Kidney glomerular epithelial cell (primary cell): ENCODE measurements around the gene HDAC4.

Source experiments
- DNase-seq: peaks from one replicate; lab custom pipeline; 2025; lab: John Stamatoyannopoulos, UW

Gene HDAC4

DNA sequence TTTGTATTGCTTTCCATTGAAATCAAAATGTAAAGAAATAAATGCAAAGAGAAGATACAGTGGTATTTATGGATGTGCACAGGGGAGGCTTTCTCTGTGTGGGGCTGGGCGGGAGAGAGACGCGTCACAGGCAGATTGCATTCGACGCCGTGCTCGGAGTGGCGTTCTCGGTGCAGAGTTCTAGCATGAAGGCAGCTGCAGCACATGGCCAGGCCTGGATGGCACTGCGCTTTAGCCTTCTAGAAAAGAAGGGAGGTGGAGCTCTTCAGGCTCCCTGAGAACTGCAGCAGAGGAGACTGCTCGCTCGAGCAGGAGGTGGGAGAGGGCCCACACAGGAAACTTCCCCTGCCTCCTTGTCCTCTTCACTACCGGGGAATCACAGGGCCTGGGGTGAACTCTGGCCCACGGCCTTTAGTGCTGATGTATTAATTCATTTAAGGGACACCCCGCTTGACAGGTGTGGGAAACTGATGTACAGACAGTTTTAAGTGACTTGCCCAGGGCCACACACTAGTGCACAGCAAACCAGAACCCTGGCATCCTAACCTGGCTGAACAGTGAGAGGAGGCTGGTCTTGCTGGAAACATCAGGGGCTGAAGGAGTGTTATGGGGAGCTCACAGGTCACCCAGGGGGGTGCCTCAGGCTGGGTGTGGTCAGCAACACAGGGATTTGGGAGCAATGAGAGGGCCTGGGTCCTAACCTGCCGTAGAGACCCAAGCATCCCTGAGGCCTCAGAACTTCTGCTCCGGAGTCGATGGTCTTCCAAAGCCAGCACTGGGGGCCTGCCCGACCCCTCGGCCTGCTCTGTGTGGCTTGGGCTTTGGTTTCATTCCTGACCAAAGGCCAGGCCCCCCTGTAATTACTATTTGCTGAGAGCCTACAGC lies 199.9 kb downstream of the HDAC4 start:
- DNase-seq: no peak

DNA sequence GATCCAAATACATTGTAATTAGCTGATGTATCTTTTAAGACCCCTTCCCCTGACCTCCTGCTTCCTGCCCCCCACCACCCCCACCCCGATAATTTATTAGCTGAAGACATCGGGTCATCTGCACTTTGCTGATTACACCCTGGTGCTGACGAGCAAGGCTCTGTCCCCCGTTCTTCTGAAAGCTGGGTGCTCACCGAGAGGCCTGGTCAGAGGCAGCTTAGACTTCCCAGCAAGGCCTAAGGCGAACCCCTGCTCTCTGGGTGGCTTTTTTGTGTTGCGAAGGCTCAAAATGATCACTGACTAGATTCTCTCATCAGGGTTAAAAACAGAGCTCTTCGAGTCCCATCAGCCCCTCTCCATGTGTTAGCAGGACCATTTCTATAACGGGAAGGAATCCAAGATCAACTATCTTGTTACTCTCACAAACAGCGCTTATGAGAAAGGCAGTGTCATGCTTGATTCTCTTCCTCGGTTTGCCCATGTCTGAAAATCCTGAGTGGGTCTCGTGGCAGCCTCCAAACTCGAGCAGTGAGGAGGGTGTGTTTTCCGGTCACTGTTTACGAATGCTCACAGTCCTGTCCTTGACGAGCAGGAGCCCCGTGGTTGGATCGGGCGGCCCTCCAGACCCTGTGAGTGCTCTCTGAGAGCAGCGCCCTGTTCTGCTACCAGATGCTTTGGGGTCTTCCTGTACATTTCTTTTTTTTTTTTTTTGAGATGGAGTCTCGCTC lies 201.6 kb downstream of the HDAC4 start:
- no peak for DNase-seq

DNA sequence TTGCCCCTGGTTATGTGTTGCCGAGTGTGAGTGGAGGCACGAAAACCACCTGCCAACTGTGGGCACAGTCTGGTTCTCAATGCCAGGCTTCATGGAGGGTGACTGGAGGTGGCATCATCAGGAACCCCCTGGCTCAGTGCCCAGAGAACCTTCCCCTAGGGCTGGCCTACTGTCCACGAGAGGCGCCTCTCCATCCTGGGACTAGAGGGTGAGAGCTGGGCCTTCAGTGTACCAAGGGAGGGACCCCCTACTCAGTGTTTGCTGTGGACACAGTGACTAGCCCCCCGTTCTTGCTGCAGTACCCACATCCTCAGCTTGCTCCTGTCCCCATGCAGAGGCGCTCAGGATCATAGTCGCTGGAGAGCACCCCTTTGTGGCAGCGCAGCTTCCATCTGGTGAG lies 202.6 kb downstream of the HDAC4 start:
- no peak for DNase-seq

DNA sequence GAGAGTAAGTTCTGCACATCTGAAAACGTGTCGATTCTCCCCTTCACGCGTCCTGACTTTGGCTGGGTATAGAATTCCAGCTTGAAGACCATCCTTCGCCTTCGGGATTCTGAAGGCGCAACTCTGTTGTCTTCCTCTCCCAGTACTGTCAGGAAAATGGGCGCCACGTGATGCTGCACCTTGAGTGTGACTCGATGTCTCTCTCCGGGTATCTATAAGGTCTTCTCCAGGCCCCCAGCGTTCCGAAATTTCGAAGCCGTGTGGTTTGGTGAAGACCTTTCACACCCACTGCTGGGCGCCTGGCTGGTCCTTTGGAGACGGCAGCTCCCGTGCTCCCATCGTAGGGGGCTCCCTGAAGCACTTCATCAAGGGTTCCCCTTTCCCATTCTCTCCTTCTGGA lies 203.7 kb downstream of the HDAC4 start:
- DNase-seq: no peak

DNA sequence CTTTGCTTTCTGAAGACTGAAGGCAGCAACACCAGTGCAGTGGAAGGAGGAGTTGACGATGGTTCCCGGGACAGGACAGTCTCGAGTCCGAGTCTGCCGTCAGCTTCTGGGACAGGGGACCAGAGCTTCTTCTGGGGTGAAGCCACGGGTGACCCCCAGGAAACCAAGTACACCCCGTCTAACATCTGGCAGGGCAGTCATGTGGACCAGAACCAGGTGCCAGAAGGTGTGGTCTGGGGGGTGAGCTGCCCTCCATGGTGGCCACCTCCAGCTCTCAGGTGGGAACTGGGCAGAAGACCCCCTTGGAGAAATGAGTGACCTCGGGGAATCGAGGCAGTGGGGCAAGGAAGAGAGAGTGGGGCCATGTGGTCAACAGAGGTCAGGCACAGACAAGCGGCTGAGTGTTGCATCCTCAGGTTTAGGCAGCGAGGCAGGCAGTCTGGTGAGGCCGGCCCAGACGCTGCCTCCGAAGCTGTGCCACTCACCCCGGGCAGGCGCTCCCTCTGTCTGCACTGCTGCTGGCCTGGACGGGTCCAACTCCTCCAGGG lies 204.3 kb downstream of the HDAC4 start:
- DNase-seq: no peak

DNA sequence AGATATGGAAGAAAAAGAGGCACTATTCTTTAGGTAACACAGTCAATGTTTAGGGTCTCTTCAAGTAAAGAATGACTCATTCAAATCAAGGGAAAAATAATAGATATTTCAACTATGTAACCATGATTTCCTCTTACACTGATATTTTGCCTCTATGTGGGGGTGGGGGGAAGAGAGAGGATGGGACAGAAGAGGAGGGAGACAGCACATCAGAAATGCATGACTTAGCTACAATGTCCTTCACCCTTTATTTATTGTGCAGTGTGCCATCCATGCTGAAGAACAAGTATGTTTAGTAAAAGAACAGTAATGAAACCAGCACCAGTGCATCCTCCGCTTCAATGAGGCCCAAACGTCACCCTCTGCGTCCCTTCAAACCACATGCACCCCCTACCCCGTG lies 204.8 kb downstream of the HDAC4 start:
- no peak for DNase-seq

DNA sequence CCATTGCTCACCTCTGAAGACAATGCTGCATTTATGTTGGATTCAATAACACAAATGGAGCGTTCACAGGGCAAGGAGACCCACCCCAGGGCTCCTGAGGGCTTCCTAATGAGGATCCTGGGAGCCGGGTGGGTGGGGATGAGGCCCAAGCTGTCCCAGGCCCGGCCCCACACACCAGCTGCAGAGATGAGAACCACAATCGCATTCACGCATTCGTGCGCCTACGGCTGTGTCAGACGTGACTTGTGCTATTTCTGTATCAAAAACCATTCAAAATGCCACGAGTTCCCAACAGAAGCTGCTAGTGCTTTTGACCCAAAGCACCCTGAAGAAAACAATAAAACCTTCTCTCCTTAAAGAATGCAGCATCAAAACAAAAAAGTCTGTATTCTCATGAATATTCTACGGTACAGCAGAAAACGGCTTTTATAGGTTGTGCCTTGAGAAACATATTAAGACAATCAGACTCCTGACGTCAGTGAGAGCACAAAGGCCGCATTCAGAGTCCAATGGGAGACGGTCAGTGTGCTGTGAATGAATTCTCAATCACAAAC lies 205.4 kb downstream of the HDAC4 start:
- DNase-seq: no peak

DNA sequence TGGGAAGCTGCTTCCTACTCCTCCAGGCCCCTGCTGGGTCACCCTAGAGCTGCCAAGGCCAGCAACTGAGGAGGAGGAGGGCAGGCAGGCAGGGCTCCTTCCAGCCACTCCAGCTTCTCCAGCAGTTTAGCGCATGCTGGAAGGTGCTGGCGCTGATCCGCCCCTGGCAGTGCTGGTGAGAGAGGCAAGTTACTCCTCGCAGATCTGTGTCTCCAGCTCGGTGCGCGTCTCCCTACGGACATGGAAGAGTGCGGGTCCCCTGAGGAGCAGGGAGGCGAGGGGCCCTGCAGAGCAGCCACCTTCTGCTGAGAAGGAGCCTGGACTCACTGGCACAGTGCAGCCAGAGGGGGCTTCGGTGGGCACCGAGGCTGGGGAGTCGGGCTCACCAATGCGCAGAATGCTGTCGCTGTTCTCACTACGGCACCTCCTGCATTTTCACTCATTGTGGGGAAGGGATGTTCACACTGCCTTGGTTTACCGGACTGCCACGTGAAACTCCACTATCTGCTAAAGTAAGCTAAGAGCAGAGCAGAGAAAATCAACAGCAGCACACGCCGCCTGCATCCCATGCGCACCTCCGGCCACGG lies 206.0 kb downstream of the HDAC4 start:
- no peak for DNase-seq

DNA sequence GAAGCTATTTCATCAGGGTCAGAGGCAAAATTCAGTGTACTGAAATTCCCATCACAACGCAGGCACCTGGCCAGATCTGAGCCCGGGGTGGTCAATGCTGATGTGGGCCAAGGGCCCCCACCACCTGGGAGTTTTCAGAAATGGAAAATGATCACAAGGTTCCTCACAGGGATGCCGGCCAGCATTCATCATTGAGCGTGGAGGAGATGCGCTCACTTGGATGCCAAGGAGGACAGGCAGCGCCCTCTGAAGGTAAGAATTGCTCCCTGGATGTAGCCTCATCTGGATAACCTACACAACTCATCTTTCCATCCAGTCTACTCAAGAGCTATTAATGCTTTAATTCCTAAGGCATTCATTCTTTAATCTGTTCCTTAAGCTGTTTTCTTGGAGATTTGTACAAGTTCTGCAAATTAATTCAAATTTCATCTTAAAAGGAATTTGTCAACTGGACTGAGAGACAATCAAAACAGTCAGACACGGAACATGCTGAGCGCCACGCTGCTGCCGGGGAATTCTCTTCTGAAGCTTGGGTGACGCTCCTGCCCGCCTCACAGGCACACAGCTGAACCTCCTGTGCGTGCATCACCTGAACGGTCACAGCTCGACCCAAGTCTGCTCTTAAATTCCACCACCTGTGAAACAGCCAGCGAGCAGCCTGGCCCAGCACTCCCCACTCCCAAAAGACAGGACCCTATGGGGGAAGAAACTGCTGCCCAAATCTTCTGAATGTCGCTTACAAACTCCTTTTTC lies 206.7 kb downstream of the HDAC4 start:
- DNase-seq: no peak

DNA sequence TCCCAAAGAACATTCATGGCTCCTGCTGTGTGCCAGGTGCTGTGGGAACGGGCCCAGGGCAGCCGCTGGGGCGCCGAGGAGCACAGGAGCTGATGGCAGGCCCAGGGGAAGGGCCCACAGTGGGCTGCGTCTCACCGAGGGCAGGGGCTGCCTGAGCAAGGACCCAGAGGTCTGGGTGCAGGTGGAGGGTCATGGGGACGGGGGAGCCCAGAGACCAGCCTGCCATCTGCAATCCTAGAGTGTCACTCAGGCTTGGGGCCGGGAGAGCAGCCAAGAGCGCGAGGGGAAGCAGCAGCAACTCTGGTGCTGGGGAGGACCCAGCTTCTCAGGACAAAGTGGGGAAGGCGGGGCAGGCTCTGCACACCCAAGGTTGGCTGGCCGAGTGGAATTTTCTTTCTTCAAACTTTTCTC lies 207.4 kb downstream of the HDAC4 start:
- no peak for DNase-seq

DNA sequence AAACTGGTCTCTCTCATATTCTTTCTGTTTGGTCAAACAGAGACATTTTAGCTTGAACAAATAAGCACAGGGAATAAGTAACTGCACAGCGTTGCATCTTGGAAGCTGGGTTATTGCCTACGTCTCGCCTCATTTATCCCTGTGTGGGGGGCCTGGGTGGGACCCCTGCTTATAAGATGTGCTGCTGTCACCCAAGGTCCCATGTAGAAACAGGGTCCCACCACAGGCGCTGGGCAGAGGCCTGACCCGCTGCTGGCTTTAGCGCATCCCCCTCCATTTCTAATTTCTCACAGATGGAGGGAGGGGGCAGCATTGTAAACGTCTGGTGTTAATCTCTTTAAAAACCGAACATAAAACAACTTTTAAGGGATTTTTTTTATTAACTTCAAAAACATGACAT lies 207.8 kb downstream of the HDAC4 start:
- no peak for DNase-seq

DNA sequence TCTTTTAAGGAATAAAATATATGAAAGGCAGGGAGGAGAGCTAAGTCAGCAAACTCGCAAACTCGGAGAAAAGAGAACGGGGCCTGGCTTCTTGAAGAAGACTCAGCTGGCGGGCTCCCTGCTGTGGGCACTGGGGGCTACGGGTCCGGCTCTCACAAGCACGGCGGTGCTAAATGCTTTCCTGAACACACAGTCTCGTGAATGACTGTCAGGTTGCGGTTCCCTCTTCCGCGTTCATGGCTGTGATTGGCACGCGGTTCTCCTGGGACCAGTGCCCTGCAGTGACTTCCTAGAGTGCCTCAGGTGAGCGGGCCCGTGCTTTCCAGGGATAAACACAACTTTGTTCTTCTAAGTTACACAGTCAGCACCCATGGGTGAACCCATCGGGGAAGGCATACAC lies 208.4 kb downstream of the HDAC4 start:
- no peak for DNase-seq

DNA sequence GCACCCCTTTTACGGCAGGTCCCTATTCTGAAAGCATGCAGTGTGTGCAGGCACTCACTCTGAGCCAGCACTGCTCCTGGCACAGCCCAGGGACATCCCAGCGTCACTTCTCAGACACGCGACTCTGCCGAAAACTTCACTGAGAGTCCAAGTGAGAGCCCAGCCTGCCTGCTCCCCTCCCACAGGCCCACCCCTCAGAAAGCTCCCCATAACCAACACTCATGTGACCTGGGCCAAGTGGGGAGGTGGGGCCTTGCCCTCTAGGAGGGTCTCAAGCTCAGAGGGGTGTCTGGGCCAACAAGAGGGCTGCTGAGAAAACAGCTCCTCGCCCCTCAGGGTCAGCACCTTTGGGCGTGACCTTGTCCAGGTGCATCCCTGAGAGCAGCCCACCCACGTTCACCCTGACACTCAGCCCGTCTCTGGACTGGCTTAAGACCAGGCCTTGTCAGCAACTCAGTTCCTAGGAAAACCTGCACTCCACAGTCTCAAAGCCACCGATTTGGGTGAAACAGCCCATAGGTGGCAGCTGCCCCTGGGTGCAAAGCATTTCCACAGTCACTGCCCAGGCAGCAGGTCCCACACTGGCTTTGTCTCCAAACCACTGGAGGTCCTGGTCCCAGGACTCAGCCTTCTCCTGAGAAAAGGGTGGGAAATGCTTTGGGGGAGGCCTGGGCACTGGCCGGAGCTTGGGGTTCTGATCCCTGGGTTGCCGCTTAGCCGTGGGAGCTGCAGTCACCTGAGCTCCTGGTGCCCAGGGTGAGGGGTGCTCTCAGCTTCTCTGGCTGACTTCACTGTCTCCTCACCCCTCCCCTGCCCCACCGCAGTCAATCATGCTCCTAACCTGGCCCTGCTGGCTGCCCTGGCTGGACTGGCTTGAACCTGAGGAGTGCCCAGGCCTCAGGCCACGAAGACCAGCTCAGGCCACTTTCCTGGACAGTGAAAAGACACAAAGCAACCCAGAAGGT lies 209.6 kb downstream of the HDAC4 start:
- no peak for DNase-seq

DNA sequence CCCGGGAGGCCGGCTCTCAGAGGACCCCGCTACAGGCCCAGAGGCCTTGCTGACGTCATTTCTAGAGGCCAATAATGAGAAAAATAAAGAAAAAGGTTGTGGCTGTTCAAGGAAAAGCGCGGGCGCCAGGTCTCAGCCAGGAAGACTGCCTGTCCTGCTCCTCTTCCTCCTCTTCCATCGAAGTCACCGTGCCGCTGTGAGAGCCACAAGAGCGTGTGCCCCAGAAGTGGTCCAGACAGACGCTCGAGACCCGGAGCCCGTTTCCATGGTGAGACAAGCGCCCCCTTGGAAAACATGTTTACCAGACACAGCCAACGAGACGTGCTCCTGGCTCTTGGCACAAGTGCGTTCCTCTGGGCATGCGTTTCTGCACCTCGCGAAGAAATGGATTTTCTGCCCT lies 210.5 kb downstream of the HDAC4 start:
- DNase-seq: no peak

DNA sequence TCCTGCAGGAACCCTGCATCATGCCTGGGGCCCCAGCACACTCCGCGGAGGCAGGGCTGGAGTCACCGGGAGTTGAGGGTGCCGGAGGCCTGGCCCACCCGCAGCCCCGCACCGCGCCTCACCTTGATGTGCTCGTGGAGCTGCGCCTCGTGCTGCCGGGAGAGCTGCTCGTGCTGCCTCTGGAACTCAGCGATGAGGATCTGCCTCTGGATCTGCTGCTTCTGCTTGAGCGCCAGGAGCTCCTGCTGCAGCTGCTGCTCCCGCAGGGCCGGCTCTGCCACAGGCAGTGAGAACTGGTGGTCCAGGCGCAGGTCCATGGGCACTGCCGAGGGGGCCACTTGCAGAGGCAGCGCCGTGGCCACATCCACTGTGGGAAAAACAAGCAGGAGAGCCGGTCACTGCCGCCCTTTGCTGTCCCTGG lies 211.1 kb downstream of the HDAC4 start:
- no peak for DNase-seq

DNA sequence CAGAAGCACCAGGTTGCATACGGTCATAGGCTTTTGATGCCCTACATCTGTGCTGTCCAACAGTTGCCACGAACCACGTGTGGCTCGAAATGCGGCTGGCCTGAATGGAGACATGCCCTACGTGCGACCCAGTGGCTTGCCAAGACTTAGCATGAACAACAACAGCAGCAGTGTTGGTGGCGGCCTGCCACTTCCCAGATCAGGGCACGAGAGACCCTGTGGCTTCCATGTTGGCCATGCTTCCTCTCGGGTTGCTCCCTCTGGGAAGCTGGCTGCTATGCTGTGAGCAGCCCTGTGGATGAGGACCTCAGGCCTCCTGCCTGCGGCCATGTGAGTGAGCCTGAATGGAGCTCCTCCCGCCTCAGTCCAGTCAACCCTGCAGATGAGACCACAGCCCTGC lies 212.3 kb downstream of the HDAC4 start:
- DNase-seq: no peak

DNA sequence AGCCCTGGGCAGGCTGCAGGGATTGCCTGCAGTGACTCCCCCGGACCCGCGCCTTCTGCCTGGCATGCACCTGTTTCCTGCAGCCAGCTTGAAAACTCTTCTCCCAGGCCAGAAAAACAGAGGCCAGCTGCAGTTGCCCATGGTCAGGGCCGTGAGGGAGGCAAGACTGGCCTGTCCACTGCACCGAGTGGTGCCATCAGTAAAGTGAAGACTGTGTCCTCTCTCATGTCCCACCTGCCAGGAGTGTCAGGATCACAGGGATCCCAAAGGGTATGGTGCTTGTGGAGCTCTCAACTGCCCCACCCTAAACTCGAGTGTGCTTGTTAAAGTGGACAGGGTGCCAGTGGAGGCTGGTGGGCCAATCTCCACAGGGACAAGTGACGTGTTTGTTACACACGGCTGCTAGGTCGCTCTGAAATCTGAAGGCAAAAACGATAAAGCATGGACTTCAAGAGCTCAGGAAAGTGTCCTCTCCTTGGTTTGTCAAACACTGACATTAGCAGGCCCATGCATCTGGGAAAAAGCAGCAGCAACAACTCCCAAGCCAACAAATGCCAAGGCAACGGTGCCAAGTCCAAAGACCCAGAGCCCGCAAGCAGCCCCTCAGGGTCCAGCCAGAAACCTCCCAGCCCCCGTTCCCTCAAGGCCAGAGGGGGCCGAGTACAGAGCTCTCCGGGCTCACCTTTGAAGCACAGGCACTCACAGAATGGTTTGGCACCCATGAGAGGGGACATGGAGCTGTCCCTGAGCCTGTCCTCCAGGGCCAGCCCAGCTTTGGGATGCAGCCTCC lies 213.2 kb downstream of the HDAC4 start:
- no peak for DNase-seq

DNA sequence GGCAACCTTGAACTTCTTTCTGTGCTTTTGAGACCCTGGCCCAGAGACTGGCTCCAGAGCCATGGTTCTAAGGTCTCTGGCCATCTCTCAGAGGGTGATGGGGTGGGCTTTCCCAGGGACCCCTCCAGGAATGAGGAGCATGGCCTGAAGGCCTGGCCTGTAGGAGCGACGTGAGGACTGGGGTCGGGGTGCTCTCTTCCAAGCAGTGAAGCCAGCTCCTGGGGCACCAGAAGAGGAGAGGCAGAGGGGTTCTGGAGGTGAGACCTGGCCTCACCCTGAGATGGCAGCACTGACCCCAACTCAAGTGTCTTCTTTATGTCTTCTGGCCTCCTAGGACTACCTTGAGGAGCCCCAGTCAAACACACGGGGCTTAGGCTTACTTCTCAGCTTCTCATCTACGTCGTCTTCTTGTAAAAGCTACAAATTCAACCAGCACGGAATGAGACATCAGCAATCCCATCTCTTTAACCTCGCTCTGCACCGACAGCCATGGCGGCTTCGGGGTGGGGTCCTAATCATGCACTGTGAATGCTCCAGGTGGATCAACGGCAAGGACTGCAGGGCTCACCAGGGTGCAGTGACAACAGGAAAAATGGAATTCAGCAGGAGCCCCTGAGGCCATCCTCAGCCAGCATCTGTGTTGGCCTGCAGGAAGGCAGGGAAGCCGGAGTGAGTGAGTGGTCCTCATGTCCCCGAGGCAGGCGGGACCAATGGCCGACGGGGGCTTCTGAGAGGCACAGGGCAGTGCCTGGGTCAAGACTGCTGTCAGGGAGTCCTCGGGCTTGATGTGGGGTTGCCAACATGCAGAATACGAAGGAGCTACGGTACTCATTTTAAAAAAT lies 214.1 kb downstream of the HDAC4 start:
- no peak for DNase-seq
